A673 (cell line): Measurements from ENCODE around the gene UTS2R.

Experiments used
- EZH2 ChIP-seq: fragments of 200-600 bp; sonication (generic); IDR thresholded peaks from 2 replicates; pipeline ENCODE4 v1.6.1; 2017; ENCODE audit warnings: borderline replicate concordance, low read depth, mild to moderate bottlenecking, mixed read lengths, antibody characterized with exemption, low read length; ENCODE audit not compliant: poor library complexity, severe bottlenecking
- TF ChIP-seq, protein P1 (sequence below): fragments of 300-800, 200-600 bp; sonication (generic); conservative IDR thresholded peaks from 2 replicates; pipeline ENCODE4 v1.5.1; 2017; ENCODE audit warnings: low read depth, mild to moderate bottlenecking, antibody characterized with exemption, low read length, moderate library complexity, mixed read lengths

GRCh38 chr17:82354804-82355308 is 16.7 kb upstream of the UTS2R start:
- TF ChIP-seq, protein P1, sequence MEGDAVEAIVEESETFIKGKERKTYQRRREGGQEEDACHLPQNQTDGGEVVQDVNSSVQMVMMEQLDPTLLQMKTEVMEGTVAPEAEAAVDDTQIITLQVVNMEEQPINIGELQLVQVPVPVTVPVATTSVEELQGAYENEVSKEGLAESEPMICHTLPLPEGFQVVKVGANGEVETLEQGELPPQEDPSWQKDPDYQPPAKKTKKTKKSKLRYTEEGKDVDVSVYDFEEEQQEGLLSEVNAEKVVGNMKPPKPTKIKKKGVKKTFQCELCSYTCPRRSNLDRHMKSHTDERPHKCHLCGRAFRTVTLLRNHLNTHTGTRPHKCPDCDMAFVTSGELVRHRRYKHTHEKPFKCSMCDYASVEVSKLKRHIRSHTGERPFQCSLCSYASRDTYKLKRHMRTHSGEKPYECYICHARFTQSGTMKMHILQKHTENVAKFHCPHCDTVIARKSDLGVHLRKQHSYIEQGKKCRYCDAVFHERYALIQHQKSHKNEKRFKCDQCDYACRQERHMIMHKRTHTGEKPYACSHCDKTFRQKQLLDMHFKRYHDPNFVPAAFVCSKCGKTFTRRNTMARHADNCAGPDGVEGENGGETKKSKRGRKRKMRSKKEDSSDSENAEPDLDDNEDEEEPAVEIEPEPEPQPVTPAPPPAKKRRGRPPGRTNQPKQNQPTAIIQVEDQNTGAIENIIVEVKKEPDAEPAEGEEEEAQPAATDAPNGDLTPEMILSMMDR = no peak
- TF ChIP-seq EZH2 = no peak
